Trophoblast cell (in vitro differentiated cells and primary cell): Measurements from ENCODE around the gene C18orf32.

Experiments
- DNase-seq, 2 donors: peaks; one replicate each; pipeline ENCODE4 v3.0.0-alpha.2; 2016
- H2AFZ ChIP-seq: 2 replicates; pipeline ENCODE4 v1.6.1; 2013; ENCODE audit warnings: low read length, moderate library complexity, mild to moderate bottlenecking; ENCODE audit not compliant: insufficient read depth, poor library complexity
- H2AK5ac ChIP-seq: 2 replicates; pipeline ENCODE4 v1.6.1; 2013; ENCODE audit warnings: mild to moderate bottlenecking, low read length
- H2BK120ac ChIP-seq: 2 replicates; pipeline ENCODE4 v1.6.1; 2013; ENCODE audit warnings: low read length, mild to moderate bottlenecking, moderate library complexity; ENCODE audit not compliant: insufficient read depth, poor library complexity
- H2BK12ac ChIP-seq: 2 replicates; pipeline ENCODE4 v1.6.1; 2013; ENCODE audit warnings: mild to moderate bottlenecking, low read length, moderate library complexity
- H2BK5ac ChIP-seq: 2 replicates; pipeline ENCODE4 v1.6.1; 2013; ENCODE audit warnings: low read length, low read depth, moderate library complexity, mild to moderate bottlenecking; ENCODE audit not compliant: poor library complexity
- H3K14ac ChIP-seq: 2 replicates; pipeline ENCODE4 v1.6.1; 2013; ENCODE audit warnings: mild to moderate bottlenecking, low read length
- H3K18ac ChIP-seq: 2 replicates; pipeline ENCODE4 v1.6.1; 2013; ENCODE audit warnings: mild to moderate bottlenecking, low read length
- H3K23ac ChIP-seq: 2 replicates; pipeline ENCODE4 v1.6.1; 2013; ENCODE audit warnings: low read length
- H3K27ac ChIP-seq: 2 replicates; pipeline ENCODE4 v1.5.1; 2013; ENCODE audit warnings: low read depth, mild to moderate bottlenecking, inconsistent platforms, low read length, moderate library complexity
- H3K27me3 ChIP-seq: 2 replicates; pipeline ENCODE4 v1.6.1; 2013; ENCODE audit warnings: inconsistent platforms, mild to moderate bottlenecking, low read length, moderate library complexity; ENCODE audit not compliant: insufficient read depth
- H3K36me3 ChIP-seq, 2 experiments: 1 replicate in 1 of 2; 2 replicates in 1 of 2; pipeline ENCODE4 v1.6.1; 2013; ENCODE audit warnings: low read length in 2 of 2, mild to moderate bottlenecking in 2 of 2, moderate library complexity in 1 of 2; ENCODE audit not compliant: insufficient read depth in 2 of 2, control insufficient read depth in 1 of 2
- H3K4ac ChIP-seq: 2 replicates; pipeline ENCODE4 v1.6.1; 2013; ENCODE audit warnings: low read depth, mild to moderate bottlenecking, low read length, moderate library complexity
- H3K4me1 ChIP-seq, 2 experiments: 1 replicate in 1 of 2; 2 replicates in 1 of 2; pipeline ENCODE4 v1.6.1; 2013; ENCODE audit warnings: low read length in 2 of 2, mild to moderate bottlenecking in 2 of 2, moderate library complexity in 1 of 2; ENCODE audit not compliant: insufficient read depth in 2 of 2, control insufficient read depth in 1 of 2
- H3K4me2 ChIP-seq: 2 replicates; pipeline ENCODE4 v1.6.1; 2013; ENCODE audit warnings: inconsistent platforms, mild to moderate bottlenecking, low read length, moderate library complexity
- H3K4me3 ChIP-seq: 2 replicates; pipeline ENCODE4 v1.5.1; 2013; ENCODE audit warnings: mild to moderate bottlenecking, low read depth, low read length, inconsistent platforms
- H3K79me1 ChIP-seq: one replicate; pipeline ENCODE4 v1.6.1; 2013; ENCODE audit warnings: low read length
- H3K79me2 ChIP-seq: 2 replicates; pipeline ENCODE4 v1.6.1; 2013; ENCODE audit warnings: low read length, mild to moderate bottlenecking; ENCODE audit not compliant: control insufficient read depth, insufficient read depth, poor library complexity
- H3K9ac ChIP-seq: 2 replicates; pipeline ENCODE4 v1.6.1; 2013; ENCODE audit warnings: mild to moderate bottlenecking, low read length
- H3K9me3 ChIP-seq: 2 replicates; pipeline ENCODE4 v1.6.1; 2013; ENCODE audit warnings: low read depth, mild to moderate bottlenecking, control low read depth, inconsistent platforms, low read length; ENCODE audit not compliant: insufficient read depth
- H4K12ac ChIP-seq: 2 replicates; pipeline ENCODE4 v1.6.1; 2013; ENCODE audit warnings: low read depth, mild to moderate bottlenecking, low read length, moderate library complexity
- H4K8ac ChIP-seq: 2 replicates; pipeline ENCODE4 v1.6.1; 2013; ENCODE audit warnings: low read depth, mild to moderate bottlenecking, low read length, moderate library complexity
- H4K91ac ChIP-seq: one replicate; pipeline ENCODE4 v1.6.1; 2013; ENCODE audit warnings: low read depth, mild to moderate bottlenecking, low read length, moderate library complexity
- WGBS: extraction: QIAGEN DNeasy Blood & Tissue Kit; methylation state at CpG from one replicate; pipeline ENCODE4 v1.1.7; 2013; ENCODE audit warnings: missing lambda C conversion rate; ENCODE audit not compliant: insufficient read length, insufficient coverage; ENCODE audit errors: extremely low coverage; 5-methylcytosine and 5-hydroxymethylcytosine counted together

Gene C18orf32

GRCh38 chr18:49527631-49528327, 40.7 kb upstream of the C18orf32 start:
- H2BK120ac ChIP-seq: peak overlapping the region; percentile 51
- WGBS: no CpG with 5 or more reads among the region's 8 CpGs

GRCh38 chr18:49525981-49526380, 38.9 kb upstream of the C18orf32 start:
- no peak overlapping the region for H3K4me3 ChIP-seq
- H3K4me1 ChIP-seq: peaks cover 2 to 5% of the 10 kb centered on the region in 2 experiments
- no peak overlapping the region for H2BK5ac ChIP-seq
- no peak overlapping the region for H3K18ac ChIP-seq
- H3K79me2 ChIP-seq: no peaks in the 10 kb centered on the region
- no peak overlapping the region for H3K23ac ChIP-seq
- no peak overlapping the region for H3K27ac ChIP-seq
- no peak overlapping the region for H2BK12ac ChIP-seq
- peaks cover 2% of the 10 kb centered on the region for H3K79me1 ChIP-seq
- H2BK120ac ChIP-seq: no peak overlapping the region
- no peak overlapping the region for H3K4ac ChIP-seq
- H2AFZ ChIP-seq: no peak overlapping the region
- no peaks in the 10 kb centered on the region for H3K27me3 ChIP-seq
- no CpG with 5 or more reads among the region's 2 CpGs for WGBS
- H4K12ac ChIP-seq: no peak overlapping the region
- no peak for DNase-seq
- no peak overlapping the region for H3K4me2 ChIP-seq
- no peak overlapping the region for H4K8ac ChIP-seq
- no peak overlapping the region for H3K14ac ChIP-seq
- no peak overlapping the region for H2AK5ac ChIP-seq
- H3K9ac ChIP-seq: no peak overlapping the region
- no peaks in the 10 kb centered on the region for H3K9me3 ChIP-seq
- peaks cover 0 to 2% of the 10 kb centered on the region in 2 experiments for H3K36me3 ChIP-seq
- no peak overlapping the region for H4K91ac ChIP-seq

More at GRCh38 chr18:49527631-49528327, 40.7 kb upstream of the C18orf32 start:
- peak; percentile 15 to 64 for DNase-seq
- peaks cover 0 to 2% of the 10 kb centered on the region in 2 experiments for H3K36me3 ChIP-seq
- H4K12ac ChIP-seq: no peak overlapping the region
- H3K4me1 ChIP-seq: peaks cover 2 to 5% of the 10 kb centered on the region in 2 experiments
- no peak overlapping the region for H3K27ac ChIP-seq
- H3K9me3 ChIP-seq: no peaks in the 10 kb centered on the region
- H3K4me2 ChIP-seq: no peak overlapping the region
- H2BK5ac ChIP-seq: no peak overlapping the region
- peaks cover 4% of the 10 kb centered on the region for H3K79me1 ChIP-seq
- H3K9ac ChIP-seq: no peak overlapping the region
- H4K91ac ChIP-seq: peak overlapping the region; percentile 80
- H2BK12ac ChIP-seq: peak overlapping the region; percentile 96
- no peaks in the 10 kb centered on the region for H3K79me2 ChIP-seq
- no peak overlapping the region for H3K23ac ChIP-seq
- no peaks in the 10 kb centered on the region for H3K27me3 ChIP-seq
- H3K4me3 ChIP-seq: no peak overlapping the region
- no peak overlapping the region for H3K4ac ChIP-seq
- no peak overlapping the region for H3K14ac ChIP-seq
- peak overlapping the region; percentile 91 for H2AK5ac ChIP-seq
- H2AFZ ChIP-seq: no peak overlapping the region
- H4K8ac ChIP-seq: peak overlapping the region; percentile 47
- H3K18ac ChIP-seq: no peak overlapping the region

GRCh38 chr18:49524951-49525350, 37.9 kb upstream of the C18orf32 start:
- peak; percentile 86 to 96 for DNase-seq
- no peaks in the 10 kb centered on the region for H3K9me3 ChIP-seq
- H2AFZ ChIP-seq: no peak overlapping the region
- H3K18ac ChIP-seq: no peak overlapping the region
- no peak overlapping the region for H4K91ac ChIP-seq
- H3K4me3 ChIP-seq: no peak overlapping the region
- no peak overlapping the region for H3K27ac ChIP-seq
- no peak overlapping the region for H3K4ac ChIP-seq
- no peak overlapping the region for H2BK5ac ChIP-seq
- no peak overlapping the region for H2BK12ac ChIP-seq
- no peak overlapping the region for H4K8ac ChIP-seq
- no peak overlapping the region for H3K14ac ChIP-seq
- no peak overlapping the region for H3K9ac ChIP-seq
- no peak overlapping the region for H3K23ac ChIP-seq
- no peak overlapping the region for H2BK120ac ChIP-seq
- H3K36me3 ChIP-seq: no peaks in the 10 kb centered on the region
- no peak overlapping the region for H3K4me2 ChIP-seq
- H2AK5ac ChIP-seq: peak overlapping the region; percentile 50
- H3K4me1 ChIP-seq: peaks cover 2 to 5% of the 10 kb centered on the region in 2 experiments
- H4K12ac ChIP-seq: no peak overlapping the region
- H3K79me2 ChIP-seq: no peaks in the 10 kb centered on the region
- no CpG with 5 or more reads among the region's 2 CpGs for WGBS
- peaks cover 2% of the 10 kb centered on the region for H3K79me1 ChIP-seq
- H3K27me3 ChIP-seq: no peaks in the 10 kb centered on the region

- Histone ChIP-seq H3K4me2 (no peak overlapping the region), H2BK12ac (no peak overlapping the region), H4K91ac (no peak overlapping the region), H2AK5ac (no peak overlapping the region), H3K9ac (no peak overlapping the region), H3K4me1 (peaks cover 3 to 5% of the 10 kb centered on the region in 2 experiments), H3K27me3 (no peaks in the 10 kb centered on the region), H3K4ac (no peak overlapping the region), H3K4me3 (no peak overlapping the region), H3K27ac (no peak overlapping the region), H2BK5ac (no peak overlapping the region), H3K14ac (no peak overlapping the region), H3K36me3 (no peaks in the 10 kb centered on the region), H2AFZ (no peak overlapping the region), H2BK120ac (no peak overlapping the region), H3K79me2 (no peaks in the 10 kb centered on the region), H4K8ac (no peak overlapping the region), H3K18ac (no peak overlapping the region), H3K23ac (no peak overlapping the region), H3K79me1 (peaks cover 2% of the 10 kb centered on the region), H4K12ac (no peak overlapping the region), H3K9me3 (no peaks in the 10 kb centered on the region)
- DNase-seq: peak; percentile 92 to 93
- WGBS: no CpG with 5 or more reads among the region's 2 CpGs
Measured at GRCh38 chr18:49524349-49524748, 37.3 kb upstream of the C18orf32 start.
